GM18861 (cell line): ENCODE results near the gene ZNF274.
"Not testable (repeated sequence)": the region's sequence is repeated elsewhere in the genome, so short reads cannot be mapped to it uniquely, and the experiment has no call there.

Source experiments
- ATAC-seq: cut with Tn5 transposase; IDR thresholded peaks from one replicate; pipeline ENCODE4 v1.9.1; 2021; ENCODE audit not compliant: unreplicated experiment

The ZNF274 gene

DNA sequence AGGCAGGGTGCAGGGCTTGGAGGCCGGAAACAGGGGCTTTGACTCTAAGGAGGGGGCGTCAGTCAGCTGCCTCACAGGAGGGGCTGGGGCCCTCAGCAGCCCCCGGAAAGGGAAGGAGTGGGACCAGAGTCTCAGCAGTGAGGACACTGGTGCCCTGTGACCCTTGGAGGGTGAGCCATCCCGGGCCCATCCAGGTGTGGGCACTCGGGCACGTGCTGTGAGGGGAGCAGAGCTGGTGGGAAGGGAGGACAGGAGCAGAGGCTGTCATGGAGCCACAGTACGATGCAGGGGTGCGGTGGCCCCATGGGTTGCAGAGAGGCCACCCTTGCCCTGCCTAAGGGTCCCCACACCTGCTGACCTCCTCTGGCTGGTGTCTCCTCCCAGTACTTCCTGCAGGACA is 26.7 kb downstream of the ZNF274 start:
- ATAC-seq = no peak

DNA sequence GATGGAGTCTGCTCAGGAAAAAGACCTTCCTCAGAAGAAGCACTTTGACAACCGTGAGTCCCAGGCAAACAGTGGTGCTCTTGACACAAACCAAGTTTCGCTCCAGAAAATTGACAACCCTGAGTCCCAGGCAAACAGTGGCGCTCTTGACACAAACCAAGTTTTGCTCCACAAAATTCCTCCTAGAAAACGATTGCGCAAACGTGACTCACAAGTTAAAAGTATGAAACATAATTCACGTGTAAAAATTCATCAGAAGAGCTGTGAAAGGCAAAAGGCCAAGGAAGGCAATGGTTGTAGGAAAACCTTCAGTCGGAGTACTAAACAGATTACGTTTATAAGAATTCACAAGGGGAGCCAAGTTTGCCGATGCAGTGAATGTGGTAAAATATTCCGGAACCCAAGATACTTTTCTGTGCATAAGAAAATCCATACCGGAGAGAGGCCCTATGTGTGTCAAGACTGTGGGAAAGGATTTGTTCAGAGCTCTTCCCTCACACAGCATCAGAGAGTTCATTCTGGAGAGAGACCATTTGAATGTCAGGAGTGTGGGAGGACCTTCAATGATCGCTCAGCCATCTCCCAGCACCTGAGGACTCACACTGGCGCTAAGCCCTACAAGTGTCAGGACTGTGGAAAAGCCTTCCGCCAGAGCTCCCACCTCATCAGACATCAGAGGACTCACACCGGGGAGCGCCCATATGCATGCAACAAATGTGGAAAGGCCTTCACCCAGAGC is 29.6 kb downstream of the ZNF274 start:
- ATAC-seq = no peak

- ATAC-seq = no peak
These were observed 30.2 kb downstream of the ZNF274 start for GRCh38 chr19:58213075-58213369.

DNA sequence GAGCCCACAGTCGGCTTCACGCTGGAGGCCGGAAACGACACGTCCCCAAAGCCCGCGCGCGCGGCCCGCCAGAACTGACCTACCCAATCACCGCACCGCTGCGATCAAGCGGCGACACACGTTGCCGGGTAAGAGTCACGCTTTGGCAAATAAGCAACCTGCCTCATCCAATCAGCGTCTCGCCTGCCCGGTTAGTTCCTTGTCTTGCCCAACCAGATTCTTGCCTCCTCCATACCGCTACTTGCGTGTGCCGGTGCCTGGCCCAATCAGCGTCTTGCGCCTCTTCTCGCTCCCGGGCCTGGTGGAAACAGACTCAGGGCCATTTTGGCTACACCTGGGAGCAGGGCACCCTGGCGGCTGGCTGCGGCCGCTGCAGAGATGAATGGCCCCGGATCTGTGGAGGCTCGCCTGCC is 34.2 kb downstream of the ZNF274 start:
- no peak for ATAC-seq

- ATAC-seq = no peak
These were observed 34.9 kb downstream of the ZNF274 start for GRCh38 chr19:58217607-58218391.

DNA sequence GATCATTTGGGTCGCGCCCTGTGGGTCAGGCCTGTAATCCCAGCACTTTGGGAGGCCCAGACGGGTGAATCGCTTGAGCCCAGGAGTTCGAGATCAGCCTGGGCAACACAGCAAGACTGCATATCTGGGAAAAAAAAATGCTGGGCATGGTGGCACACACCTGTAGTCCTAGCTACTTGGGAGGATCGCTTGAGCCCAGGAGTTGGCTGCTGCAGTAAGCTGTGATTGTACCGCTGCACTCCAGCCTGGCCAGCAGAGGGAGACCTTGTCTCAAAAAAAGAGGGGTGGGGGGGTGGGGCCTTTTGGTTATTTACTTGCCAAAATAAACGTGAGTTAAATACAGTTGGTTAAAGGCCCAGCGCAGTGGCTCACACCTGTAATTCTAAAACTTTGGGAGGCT is 36.0 kb downstream of the ZNF274 start:
- ATAC-seq = no peak

- no peak for ATAC-seq
These were observed 45.2 kb downstream of the ZNF274 start for GRCh38 chr19:58227964-58228584.

DNA sequence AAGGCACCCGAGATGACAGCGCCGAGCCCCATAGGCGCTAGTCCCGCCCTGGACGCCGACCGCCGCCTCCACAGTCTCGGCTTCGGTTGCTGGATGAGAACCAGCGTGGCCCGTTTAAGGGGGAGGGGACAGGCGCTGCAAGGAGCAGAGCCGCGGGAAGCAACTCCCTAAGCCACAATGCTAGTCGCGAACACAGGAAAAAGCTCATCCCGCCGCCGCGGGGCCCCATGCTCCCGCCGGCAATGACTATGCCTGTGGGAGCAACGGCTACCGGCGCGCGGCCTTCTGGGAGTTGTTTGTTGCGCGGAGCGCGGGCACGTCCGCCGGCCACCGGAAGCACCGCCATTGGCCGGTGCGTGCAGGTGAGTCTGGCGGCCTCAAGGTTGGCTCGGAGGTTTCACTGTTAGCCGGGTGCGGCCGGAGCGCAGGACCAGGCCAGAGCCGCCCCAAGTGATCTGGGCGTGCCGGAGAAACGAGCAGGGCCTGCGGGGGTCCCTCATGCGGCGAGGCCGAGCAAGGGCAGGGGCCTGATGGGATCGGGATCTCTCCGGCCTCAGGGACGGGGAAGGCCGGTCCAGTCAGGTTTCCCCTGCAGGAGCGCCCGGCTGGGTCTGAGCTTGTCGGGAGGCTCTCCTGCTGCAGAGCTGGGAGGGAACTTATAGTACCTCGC is 45.9 kb downstream of the ZNF274 start, which contains the start of gene ZNF544:
ZNF544 (plus strand) TSS at position 330 of the 670 bp plus-strand sequence. CDS start 15,110 bp downstream, outside the sequence.
- peak; percentile 79 for ATAC-seq

- no peak for ATAC-seq
These were observed 46.4 kb downstream of the ZNF274 start for GRCh38 chr19:58229255-58229639.

DNA sequence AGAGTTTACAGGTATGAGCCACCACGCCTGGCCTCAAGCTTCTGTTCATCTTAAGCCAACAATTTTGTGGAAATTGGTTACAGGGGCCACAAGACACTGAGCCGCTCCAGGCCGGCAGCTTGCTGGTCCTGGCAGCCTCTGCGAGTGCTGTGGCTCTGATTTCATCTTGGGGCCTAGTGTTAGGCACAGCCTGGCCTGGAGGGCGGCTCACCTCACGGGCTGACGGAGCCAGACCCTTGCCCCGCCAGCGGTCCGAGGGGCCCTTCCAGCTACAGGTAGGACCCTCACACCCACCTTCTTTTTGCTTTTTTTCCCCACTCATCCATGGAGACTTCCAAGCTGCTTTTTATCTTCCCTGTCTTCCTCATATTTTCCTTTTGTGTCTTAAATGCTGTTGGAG is 54.5 kb downstream of the ZNF274 start:
- ATAC-seq = no peak

DNA sequence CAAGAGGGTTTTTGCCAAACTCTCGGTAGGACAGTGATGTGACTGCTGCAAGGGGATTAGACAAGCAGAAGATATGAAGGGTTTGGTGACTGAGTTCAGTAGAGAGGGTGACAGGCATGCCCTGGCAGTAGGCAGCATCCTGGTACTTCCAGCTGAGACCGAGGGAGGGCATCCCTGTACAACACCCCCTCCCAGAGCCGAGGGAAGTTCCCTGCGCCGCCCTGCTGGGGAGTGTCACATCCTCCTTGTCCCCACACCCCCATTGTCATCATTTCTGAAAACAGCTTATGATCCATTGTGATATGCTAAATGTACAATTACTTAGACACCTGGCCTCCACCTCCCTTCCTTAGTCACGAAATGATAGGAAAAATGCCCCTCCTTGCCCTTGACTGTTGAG is 60.5 kb downstream of the ZNF274 start:
- ATAC-seq = no peak

- no peak for ATAC-seq
These were observed 66.0 kb downstream of the ZNF274 start for GRCh38 chr19:58248886-58249285.

DNA sequence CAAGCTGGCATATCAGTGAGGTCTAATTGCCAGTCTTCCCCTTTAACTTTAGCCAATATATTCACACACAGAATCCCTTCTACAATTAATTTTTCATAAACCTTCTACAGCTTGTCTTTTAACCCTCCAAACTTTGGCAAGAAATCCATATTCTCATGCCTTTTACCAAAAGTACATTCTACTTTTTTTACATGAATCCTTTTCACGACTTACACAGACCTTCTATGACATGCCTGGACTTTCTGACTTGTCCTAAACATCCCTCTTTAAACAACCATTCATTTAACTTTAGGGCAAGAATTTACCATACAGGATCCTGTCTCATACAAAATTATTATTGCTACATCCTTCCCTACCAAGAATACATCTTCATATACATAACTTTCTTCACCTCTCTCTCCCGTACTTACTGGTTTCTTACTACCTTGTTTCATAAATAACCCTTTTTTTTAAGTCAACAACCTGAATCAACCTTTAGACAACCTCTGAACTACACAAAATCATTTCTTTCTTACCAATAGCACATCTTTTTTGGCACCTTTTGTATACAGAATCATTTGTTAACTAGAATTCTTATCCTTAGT is 69.3 kb downstream of the ZNF274 start:
- ATAC-seq = no peak

GRCh38 chr19:58258259-58258658 is 75.4 kb downstream of the ZNF274 start:
- ATAC-seq = not testable (repeated sequence)

DNA sequence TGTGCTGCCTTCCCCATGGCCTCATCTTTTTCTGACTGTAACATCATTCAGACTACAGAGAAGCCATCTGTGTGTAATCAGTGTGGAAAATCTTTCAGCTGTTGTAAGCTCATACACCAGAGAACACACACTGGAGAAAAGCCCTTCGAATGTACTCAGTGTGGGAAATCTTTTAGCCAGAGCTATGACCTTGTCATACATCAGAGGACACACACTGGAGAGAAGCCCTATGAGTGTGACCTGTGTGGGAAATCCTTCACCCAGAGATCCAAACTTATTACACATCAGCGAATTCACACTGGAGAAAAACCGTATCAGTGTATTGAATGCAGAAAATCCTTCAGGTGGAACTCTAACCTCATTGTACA is 78.7 kb downstream of the ZNF274 start:
- ATAC-seq = no peak

DNA sequence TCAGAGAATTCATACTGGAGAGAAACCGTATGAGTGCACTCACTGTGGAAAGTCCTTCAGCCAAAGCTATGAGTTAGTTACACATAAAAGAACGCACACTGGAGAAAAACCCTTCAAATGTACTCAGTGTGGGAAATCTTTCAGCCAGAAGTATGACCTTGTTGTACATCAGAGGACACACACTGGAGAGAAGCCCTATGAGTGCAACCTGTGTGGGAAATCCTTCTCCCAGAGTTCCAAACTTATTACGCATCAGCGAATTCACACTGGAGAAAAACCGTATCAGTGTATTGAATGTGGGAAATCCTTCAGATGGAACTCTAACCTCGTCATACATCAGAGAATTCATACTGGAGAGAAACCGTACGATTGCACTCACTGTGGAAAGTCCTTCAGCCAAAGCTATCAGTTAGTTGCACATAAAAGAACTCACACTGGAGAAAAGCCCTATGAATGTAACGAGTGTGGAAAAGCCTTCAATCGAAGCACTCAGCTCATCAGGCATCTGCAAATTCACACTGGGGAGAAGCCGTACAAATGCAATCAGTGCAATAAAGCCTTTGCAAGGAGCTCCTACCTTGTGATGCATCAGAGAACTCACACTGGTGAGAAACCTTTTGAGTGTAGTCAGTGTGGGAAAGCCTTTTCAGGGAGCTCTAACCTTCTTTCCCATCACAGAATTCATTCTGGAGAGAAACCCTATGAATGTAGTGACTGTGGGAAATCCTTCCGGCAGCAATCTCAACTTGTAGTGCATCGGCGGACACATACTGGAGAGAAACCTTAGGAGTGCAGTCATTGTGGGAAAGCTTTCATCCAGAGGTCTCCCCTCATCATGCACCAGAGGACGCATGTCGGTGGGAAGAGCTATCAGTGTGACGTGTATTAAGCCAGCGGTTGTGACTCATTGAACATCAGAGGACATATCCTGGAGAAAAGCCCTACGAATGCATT is 79.4 kb downstream of the ZNF274 start:
- no peak for ATAC-seq

GRCh38 chr19:58262922-58263296 is 80.0 kb downstream of the ZNF274 start:
- ATAC-seq = no peak
